CD14-positive monocyte (primary cell): ENCODE results near the gene MAST2. TPM values are rescaled to one million over a fixed set of nuclear protein-coding genes. Genes with fewer than 3 reads are reported as not detected.

Experiments
- DNase-seq, 3 donors: peaks; one replicate each; pipeline ENCODE4 v3.0.0-alpha.2; 2011 to 2022
- H2AFZ ChIP-seq: 2 replicates; pipeline ENCODE4 v1.6.0; 2012; ENCODE audit warnings: mild to moderate bottlenecking, low read depth, low read length, inconsistent platforms; ENCODE audit not compliant: insufficient read depth, poor library complexity, severe bottlenecking
- H3K27ac ChIP-seq, 2 donors: 1 replicate in 1 of 2; 2 replicates in 1 of 2; pipeline ENCODE4 v1.5.1; 2012 to 2013; ENCODE audit warnings: low read length in 2 of 2, control low read depth in 1 of 2, inconsistent platforms in 1 of 2, low read depth in 1 of 2, mild to moderate bottlenecking in 1 of 2
- H3K27me3 ChIP-seq, 2 donors: one replicate each; pipeline versions ENCODE4 v1.6.0 to v1.6.1; 2011 to 2013; ENCODE audit warnings: low read length in 2 of 2; ENCODE audit not compliant: control insufficient read depth in 2 of 2, insufficient read depth in 2 of 2
- H3K36me3 ChIP-seq, 2 donors: replicated peaks in 1 of 2; 1 replicate in 1 of 2; 2 replicates in 1 of 2; pipeline versions ENCODE4 v1.5.1 to v1.6.1; 2012 to 2013; ENCODE audit warnings: low read length in 2 of 2, control low read depth in 1 of 2, inconsistent platforms in 1 of 2, mild to moderate bottlenecking in 1 of 2; ENCODE audit not compliant: insufficient read depth in 2 of 2, control insufficient read depth in 1 of 2
- H3K4me1 ChIP-seq, 2 donors: 1 replicate in 1 of 2; 2 replicates in 1 of 2; pipeline versions ENCODE4 v1.5.1 to v1.6.1; 2012 to 2013; ENCODE audit warnings: low read length in 2 of 2, control low read depth in 1 of 2, inconsistent platforms in 1 of 2, mild to moderate bottlenecking in 1 of 2, moderate library complexity in 1 of 2; ENCODE audit not compliant: insufficient read depth in 2 of 2, control insufficient read depth in 1 of 2
- H3K4me2 ChIP-seq: replicated peaks from 2 replicates; pipeline ENCODE3; 2012; ENCODE audit warnings: low read length, moderate library complexity, mild to moderate bottlenecking; ENCODE audit not compliant: poor library complexity, severe bottlenecking; ENCODE audit errors: extremely low read depth
- H3K4me3 ChIP-seq, 3 experiments: fragments of 200-600 bp in 1 of 3; sonication (generic) in 1 of 3; replicated peaks in 1 of 3; 1 replicate in 2 of 3; 2 replicates in 1 of 3; pipeline ENCODE4 v1.5.1; 2011 to 2013; ENCODE audit warnings: low read length in 3 of 3, mild to moderate bottlenecking in 3 of 3, control low read depth in 2 of 3, low read depth in 2 of 3, inconsistent platforms in 1 of 3, moderate library complexity in 1 of 3
- H3K79me2 ChIP-seq: 2 replicates; pipeline ENCODE4 v1.6.0; 2012; ENCODE audit warnings: mild to moderate bottlenecking, control low read depth, inconsistent platforms, low read length, moderate library complexity; ENCODE audit not compliant: insufficient read depth
- H3K9ac ChIP-seq: 2 replicates; pipeline ENCODE4 v1.6.0; 2017; ENCODE audit warnings: low read length, mild to moderate bottlenecking; ENCODE audit not compliant: insufficient read depth, poor library complexity, severe bottlenecking
- H3K9me3 ChIP-seq, 2 donors: replicated peaks in 1 of 2; 1 replicate in 1 of 2; 2 replicates in 1 of 2; pipeline versions ENCODE4 v1.5.1 to v1.6.1; 2012 to 2013; ENCODE audit warnings: low read length in 2 of 2, control low read depth in 1 of 2; ENCODE audit not compliant: control insufficient read depth in 1 of 2, insufficient read depth in 1 of 2
- H4K20me1 ChIP-seq: 2 replicates; pipeline ENCODE4 v1.6.0; 2012; ENCODE audit warnings: mild to moderate bottlenecking, low read length, control low read depth, moderate library complexity; ENCODE audit not compliant: insufficient read depth
- H3K27ac Mint-ChIP-seq, 7 donors: one replicate each; pipeline ENCODE4 v1.8.0; 2020; ENCODE audit warnings: mild to moderate bottlenecking in 7 of 7, mixed read lengths in 7 of 7, moderate library complexity in 6 of 7, inconsistent platforms in 2 of 7
- H3K27me3 Mint-ChIP-seq, 3 donors: one replicate each; pipeline ENCODE4 v1.8.0; 2021 to 2022; ENCODE audit warnings: low read depth in 3 of 3, mild to moderate bottlenecking in 3 of 3, mixed read lengths in 3 of 3, moderate library complexity in 3 of 3, inconsistent platforms in 1 of 3
- H3K36me3 Mint-ChIP-seq, 2 donors: one replicate each; pipeline ENCODE4 v1.8.0; 2020; ENCODE audit warnings: mixed read lengths in 2 of 2, inconsistent platforms in 1 of 2, mild to moderate bottlenecking in 1 of 2
- H3K4me1 Mint-ChIP-seq: one replicate; pipeline ENCODE4 v1.8.0; 2020; ENCODE audit warnings: mild to moderate bottlenecking, mixed read lengths
- H3K4me3 Mint-ChIP-seq, 2 donors: one replicate each; pipeline ENCODE4 v1.8.0; 2020; ENCODE audit warnings: mild to moderate bottlenecking in 2 of 2, mixed read lengths in 2 of 2, moderate library complexity in 1 of 2
- H3K9me3 Mint-ChIP-seq, 7 donors: one replicate each; pipeline ENCODE4 v1.8.0; 2020 to 2022; ENCODE audit warnings: mixed read lengths in 7 of 7, mild to moderate bottlenecking in 6 of 7, moderate library complexity in 6 of 7, inconsistent platforms in 2 of 7
- WGBS: methylation state at CpG from one replicate; pipeline ENCODE4 v1.1.5; 2013; ENCODE audit warnings: missing lambda C conversion rate; ENCODE audit not compliant: insufficient coverage; 5-methylcytosine and 5-hydroxymethylcytosine counted together
- intact Hi-C, 2 donors: fragments of 100-400 bp; cut with micrococcal nuclease; formaldehyde crosslinking; loops; one replicate each; pipeline versions ENCODE4 v1.15.0 to v1.15.1; 2023
- polyA plus RNA-seq, 3 donors: library from polyadenylated mRNA; depleted of rRNA in 1 of 3; unstranded in 2 of 3; stranded (reverse) in 1 of 3; fragments of 300-500 nt in 2 of 3; fragments of >200 nt in 1 of 3; fragmentation: Illumina TruSeq in 2 of 3; gene quantifications; 1 replicate in 2 of 3; 2 replicates in 1 of 3; pipeline ENCODE4 v1.2.3, GENCODE V29; 2012 to 2021
- TF ChIP-seq, protein P1 (sequence below): fragments of 200-600 bp; IDR thresholded peaks from one replicate; pipeline ENCODE4 v1.8.0; 2022; ENCODE audit warnings: antibody characterized with exemption, mild to moderate bottlenecking

Gene MAST2
- polyA plus RNA-seq, 3 donors = 1.0 to 7.2 (median 2.5) TPM

DNA sequence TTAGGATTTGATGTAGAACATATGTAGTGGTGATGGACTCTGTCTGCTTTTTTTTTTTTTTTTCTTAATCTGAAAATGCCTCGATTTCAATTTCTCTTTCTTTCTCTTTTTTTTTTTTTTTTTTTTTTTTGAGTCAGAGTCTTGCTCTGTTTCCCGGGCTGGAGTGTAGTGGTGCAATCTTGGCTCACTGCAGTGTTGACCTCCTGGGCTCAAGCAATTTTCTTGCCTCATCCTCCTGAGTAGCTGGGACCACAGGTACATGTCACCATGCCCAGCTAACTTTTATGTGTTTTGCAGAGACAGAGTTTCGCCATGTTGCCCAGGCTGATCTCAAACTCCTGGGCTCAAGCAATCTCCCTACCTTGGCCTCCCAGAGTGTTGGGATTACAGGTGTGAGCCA is 17.4 kb downstream of the MAST2 start:
- Histone ChIP-seq H3K4me1 (peaks cover 0 to 11% of the 10 kb centered on the region in 2 donors), H3K27ac (no peak overlapping the region), H3K4me2 (no peak overlapping the region), H3K27me3 (no peaks in the 10 kb centered on the region), H3K9me3 (peaks cover 0 to 2% of the 10 kb centered on the region in 2 donors), H4K20me1 (no peaks in the 10 kb centered on the region), H3K79me2 (peaks cover 3% of the 10 kb centered on the region), H3K9ac (no peak overlapping the region), H2AFZ (no peak overlapping the region), H3K36me3 (peaks cover 4 to 14% of the 10 kb centered on the region in 2 donors), H3K4me3 (no peak overlapping the region)
- H3K4me3 Mint-ChIP-seq = no peak overlapping the region
- intact Hi-C loops = no loop called here
- H3K9me3 Mint-ChIP-seq = peaks cover 0 to 12% (median 2%) of the 10 kb centered on the region in 7 donors
- 100% methylated on average over 1 of the region's 3 CpGs for WGBS
- peaks cover 15% of the 10 kb centered on the region for H3K4me1 Mint-ChIP-seq
- H3K27ac Mint-ChIP-seq = peak overlapping the region in 5 of 7 donors; percentile 7 to 52 (median 40)
- no peaks in the 10 kb centered on the region for H3K27me3 Mint-ChIP-seq
- DNase-seq = no peak
- peaks cover 22 to 37% of the 10 kb centered on the region in 2 donors for H3K36me3 Mint-ChIP-seq
- TF ChIP-seq, protein P1, sequence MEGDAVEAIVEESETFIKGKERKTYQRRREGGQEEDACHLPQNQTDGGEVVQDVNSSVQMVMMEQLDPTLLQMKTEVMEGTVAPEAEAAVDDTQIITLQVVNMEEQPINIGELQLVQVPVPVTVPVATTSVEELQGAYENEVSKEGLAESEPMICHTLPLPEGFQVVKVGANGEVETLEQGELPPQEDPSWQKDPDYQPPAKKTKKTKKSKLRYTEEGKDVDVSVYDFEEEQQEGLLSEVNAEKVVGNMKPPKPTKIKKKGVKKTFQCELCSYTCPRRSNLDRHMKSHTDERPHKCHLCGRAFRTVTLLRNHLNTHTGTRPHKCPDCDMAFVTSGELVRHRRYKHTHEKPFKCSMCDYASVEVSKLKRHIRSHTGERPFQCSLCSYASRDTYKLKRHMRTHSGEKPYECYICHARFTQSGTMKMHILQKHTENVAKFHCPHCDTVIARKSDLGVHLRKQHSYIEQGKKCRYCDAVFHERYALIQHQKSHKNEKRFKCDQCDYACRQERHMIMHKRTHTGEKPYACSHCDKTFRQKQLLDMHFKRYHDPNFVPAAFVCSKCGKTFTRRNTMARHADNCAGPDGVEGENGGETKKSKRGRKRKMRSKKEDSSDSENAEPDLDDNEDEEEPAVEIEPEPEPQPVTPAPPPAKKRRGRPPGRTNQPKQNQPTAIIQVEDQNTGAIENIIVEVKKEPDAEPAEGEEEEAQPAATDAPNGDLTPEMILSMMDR = no peak

DNA sequence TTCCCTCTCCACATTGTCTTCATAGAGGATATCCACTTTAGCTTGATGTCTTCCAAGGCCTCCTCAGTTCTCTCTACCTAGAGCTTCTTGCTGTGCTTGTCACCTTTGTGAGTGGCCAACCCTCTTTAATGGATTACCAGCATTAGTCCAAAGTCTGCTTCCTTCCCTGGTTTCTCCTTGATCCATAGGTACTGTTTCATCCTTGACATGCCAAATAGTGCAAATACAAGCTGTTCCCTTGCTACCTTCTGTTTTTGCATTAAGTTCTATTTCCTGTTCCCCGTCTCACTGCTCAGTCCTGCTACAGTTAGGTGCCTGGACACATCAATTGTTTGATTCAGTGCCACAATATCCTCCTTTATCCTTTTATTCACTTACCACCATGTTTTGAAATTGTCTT is 19.2 kb downstream of the MAST2 start:
- no peak overlapping the region for H3K27ac Mint-ChIP-seq
- peaks cover 0 to 12% (median 2%) of the 10 kb centered on the region in 7 donors for H3K9me3 Mint-ChIP-seq
- 33% methylated on average over 1 of the region's 1 CpG for WGBS
- no peak overlapping the region for H3K9ac ChIP-seq
- peaks cover 25 to 33% of the 10 kb centered on the region in 2 donors for H3K36me3 Mint-ChIP-seq
- intact Hi-C loops = no loop called here
- no peaks in the 10 kb centered on the region for H3K79me2 ChIP-seq
- H3K27me3 ChIP-seq = no peaks in the 10 kb centered on the region
- H3K9me3 ChIP-seq = peaks cover 0 to 2% of the 10 kb centered on the region in 2 donors
- H3K4me1 ChIP-seq = peaks cover 0 to 11% of the 10 kb centered on the region in 2 donors
- H4K20me1 ChIP-seq = no peaks in the 10 kb centered on the region
- no peaks in the 10 kb centered on the region for H3K27me3 Mint-ChIP-seq
- no peak overlapping the region for H3K4me2 ChIP-seq
- H2AFZ ChIP-seq = no peak overlapping the region
- TF ChIP-seq, protein P1 = no peak
- no peak overlapping the region for H3K4me3 ChIP-seq
- peaks cover 4 to 22% of the 10 kb centered on the region in 2 donors for H3K36me3 ChIP-seq
- H3K4me3 Mint-ChIP-seq = no peak overlapping the region
- peaks cover 15% of the 10 kb centered on the region for H3K4me1 Mint-ChIP-seq
- H3K27ac ChIP-seq = no peak overlapping the region
- no peak for DNase-seq
